GM12865 (cell line): ENCODE measurements around the gene CTNNBL1.

Source experiments
- DNase-seq: peaks from one replicate; pipeline ENCODE4 v3.0.0; 2010; ENCODE audit warnings: low read depth
- H3K4me3 ChIP-seq: 2 replicates; pipeline ENCODE4 v1.5.1; 2011; ENCODE audit warnings: mild to moderate bottlenecking, low read depth, low read length, control low read depth
- TF ChIP-seq, protein P1 (sequence below): IDR thresholded peaks from 2 replicates; pipeline ENCODE4 v1.5.1; 2011; ENCODE audit warnings: low read length, control low read depth, low read depth, inconsistent platforms; ENCODE audit not compliant: insufficient read depth; ENCODE audit errors: missing control alignments

Gene CTNNBL1

DNA sequence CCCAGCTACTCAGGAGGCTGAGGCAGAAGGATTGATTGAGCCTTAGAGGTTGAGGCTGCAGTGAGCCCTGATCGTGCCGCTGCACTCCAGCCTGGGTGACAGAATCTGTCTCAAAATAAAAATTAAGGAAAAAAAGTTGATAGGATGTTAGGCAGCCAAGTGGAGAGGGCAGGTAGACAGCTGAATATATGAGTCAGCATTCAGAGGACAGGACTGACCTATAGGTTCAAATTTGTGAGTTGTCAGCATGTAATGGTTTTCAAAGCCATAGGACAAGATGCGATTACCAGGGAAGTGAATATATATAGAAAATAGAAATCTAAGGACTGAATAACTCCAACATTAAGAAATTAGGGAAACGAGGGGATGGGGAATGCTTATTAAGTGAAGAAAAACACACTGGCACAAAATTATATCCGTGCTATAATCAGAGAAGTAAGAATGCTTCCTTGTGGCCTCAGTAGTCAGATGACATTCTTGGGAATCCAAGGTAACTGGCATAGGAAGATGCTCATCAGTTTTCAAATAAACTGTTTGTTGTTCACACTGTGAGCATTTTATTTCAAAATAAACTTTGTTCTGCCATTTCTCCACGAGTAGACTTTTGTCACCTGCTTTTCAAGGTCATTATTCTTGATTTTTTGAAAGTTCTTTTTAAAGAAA is 145.1 kb downstream of the CTNNBL1 start:
- DNase-seq = no peak
- H3K4me3 ChIP-seq = no peak overlapping the region
- TF ChIP-seq, protein P1, sequence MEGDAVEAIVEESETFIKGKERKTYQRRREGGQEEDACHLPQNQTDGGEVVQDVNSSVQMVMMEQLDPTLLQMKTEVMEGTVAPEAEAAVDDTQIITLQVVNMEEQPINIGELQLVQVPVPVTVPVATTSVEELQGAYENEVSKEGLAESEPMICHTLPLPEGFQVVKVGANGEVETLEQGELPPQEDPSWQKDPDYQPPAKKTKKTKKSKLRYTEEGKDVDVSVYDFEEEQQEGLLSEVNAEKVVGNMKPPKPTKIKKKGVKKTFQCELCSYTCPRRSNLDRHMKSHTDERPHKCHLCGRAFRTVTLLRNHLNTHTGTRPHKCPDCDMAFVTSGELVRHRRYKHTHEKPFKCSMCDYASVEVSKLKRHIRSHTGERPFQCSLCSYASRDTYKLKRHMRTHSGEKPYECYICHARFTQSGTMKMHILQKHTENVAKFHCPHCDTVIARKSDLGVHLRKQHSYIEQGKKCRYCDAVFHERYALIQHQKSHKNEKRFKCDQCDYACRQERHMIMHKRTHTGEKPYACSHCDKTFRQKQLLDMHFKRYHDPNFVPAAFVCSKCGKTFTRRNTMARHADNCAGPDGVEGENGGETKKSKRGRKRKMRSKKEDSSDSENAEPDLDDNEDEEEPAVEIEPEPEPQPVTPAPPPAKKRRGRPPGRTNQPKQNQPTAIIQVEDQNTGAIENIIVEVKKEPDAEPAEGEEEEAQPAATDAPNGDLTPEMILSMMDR = no peak

DNA sequence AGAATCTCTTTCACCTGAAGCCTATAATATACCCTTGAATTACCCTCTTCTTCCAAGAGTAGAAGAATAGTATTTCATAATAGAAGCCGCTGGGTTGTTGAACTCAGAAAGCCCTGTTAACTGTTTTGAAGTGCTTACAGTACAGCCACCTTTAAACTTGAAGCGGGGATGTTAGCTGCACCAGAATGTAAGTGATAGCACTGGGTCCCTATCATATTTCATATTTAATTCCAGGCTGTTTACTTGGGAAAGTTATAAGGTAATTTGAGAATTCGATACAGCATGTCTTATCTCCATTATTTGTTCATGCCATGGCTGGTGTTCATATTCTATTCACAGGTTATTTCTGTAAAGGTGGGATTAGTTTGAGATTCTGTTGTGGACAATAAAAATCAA is 145.6 kb downstream of the CTNNBL1 start:
- no peak overlapping the region for H3K4me3 ChIP-seq
- DNase-seq = no peak
- TF ChIP-seq, protein P1 = no peak

DNA sequence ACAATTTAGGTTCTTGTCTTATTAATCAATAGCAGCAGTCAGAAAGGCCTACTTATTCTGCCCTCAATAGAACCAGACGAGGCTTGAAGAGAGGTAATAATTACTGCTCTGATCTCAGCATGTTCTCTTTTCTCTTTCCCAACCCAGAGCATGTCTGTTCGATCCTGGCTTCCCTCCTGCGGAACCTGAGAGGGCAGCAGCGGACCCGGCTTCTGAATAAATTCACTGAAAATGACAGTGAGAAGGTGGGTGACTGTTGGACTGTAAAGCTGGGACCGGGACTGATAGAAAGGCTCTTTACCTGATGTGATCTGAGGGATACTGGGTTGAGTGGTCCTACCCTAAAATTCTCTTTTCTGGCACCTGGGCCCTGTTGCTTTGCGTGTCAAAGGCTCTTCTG is 146.1 kb downstream of the CTNNBL1 start:
- no peak for DNase-seq
- no peak overlapping the region for H3K4me3 ChIP-seq
- TF ChIP-seq, protein P1 = no peak

DNA sequence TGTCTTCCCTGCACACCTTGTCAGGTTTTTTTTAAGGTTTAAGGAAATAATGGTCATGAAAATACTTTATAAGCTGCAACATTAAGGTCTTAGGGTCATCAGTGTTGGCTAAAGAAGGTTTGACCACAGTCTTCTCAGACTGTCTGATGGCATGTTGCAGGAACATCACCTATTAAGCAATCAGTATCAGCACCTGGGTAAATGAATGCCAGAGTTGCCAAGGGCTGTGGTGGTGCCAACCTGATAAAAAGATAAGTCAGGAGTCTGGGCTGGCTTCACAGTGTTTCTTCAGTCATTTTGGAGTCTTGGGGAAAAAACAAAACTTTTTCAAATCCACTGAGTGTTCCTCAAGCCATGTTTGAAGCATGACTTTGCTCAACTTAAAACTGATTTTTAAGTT is 147.6 kb downstream of the CTNNBL1 start:
- TF ChIP-seq, protein P1 = no peak
- H3K4me3 ChIP-seq = no peak overlapping the region
- DNase-seq = no peak

DNA sequence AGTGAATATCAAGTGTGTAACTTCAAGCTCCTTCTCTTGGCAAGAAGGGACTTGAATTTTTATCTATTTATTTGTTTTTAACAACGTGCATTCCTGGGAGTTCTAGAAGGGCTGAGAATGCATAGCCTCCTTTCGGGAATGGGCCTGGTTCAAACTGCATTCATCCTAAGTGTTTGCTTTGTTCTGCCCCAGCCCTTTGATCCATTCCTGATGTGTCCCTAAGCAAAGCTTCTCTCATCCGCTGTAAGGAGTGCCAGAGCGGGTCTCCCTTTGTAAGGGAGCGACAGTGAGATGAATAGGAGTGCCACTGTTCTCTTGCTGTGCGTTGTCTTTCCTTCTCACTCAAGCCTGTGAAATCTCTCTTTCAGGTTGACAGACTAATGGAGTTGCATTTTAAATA is 148.1 kb downstream of the CTNNBL1 start:
- DNase-seq = no peak
- no peak overlapping the region for H3K4me3 ChIP-seq
- TF ChIP-seq, protein P1 = no peak

DNA sequence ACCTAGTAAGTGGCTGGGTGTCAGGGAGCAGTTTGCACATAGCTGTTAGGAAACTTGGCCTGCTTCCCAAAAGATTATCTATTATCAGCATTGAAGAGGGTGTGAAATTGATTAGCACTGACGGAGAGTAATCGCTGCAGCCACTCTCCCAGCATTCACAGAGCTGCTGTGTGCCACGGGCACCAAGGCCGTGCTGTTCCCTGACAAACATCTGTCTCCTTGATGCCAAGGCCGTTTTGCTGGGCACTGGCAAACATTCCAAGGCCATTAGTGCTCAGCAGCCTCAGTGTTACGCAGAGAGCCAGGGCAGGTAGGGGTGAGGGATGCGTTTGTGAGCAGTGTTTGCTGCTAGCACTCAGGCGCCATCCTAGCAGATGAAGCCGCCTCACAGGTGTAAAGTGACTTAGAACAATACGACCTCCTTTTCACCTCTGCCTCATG is 151.4 kb downstream of the CTNNBL1 start:
- TF ChIP-seq, protein P1 = no peak
- no peak for DNase-seq
- no peak overlapping the region for H3K4me3 ChIP-seq

DNA sequence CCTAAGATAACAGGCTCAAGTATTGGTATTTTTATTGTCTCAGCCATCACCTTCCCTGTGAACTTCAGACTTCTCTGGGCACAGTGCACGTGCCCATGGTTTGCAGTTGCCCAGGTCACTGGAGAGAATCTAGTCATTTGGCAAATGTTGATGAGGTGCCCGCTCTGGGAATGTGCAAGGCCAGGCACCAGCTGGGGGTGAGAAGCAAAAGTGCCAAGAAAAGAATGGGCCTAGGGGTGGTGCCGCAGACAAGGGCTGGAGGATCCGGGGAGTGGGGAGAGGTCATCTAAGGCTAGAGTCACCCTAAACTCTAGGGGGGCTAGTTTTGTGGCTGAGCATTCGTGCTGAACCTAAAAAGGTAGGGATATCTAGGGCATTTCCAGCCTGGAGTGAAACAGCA is 152.0 kb downstream of the CTNNBL1 start:
- TF ChIP-seq, protein P1 = no peak
- no peak for DNase-seq
- H3K4me3 ChIP-seq = no peak overlapping the region
